Progenitor cell of endocrine pancreas (in vitro differentiated cells): ENCODE measurements around the gene LGR6. TPM values are rescaled to one million over a fixed set of nuclear protein-coding genes. Genes with fewer than 3 reads are reported as not detected.

Experiments used
- DNase-seq: peaks from one replicate; pipeline ENCODE4 v3.0.0; 2021; ENCODE audit warnings: low spot score; ENCODE audit not compliant: unreplicated experiment
- H3K27ac Mint-ChIP-seq: 2 replicates; pipeline ENCODE4 v1.8.0; 2021; ENCODE audit warnings: mild to moderate bottlenecking, moderate library complexity, mixed read lengths
- H3K27me3 Mint-ChIP-seq: 2 replicates; pipeline ENCODE4 v1.8.0; 2021; ENCODE audit warnings: mixed read lengths
- H3K36me3 Mint-ChIP-seq: 2 replicates; pipeline ENCODE4 v1.8.0; 2022; ENCODE audit warnings: mixed read lengths; ENCODE audit not compliant: insufficient read depth
- H3K4me1 Mint-ChIP-seq: 2 replicates; pipeline ENCODE4 v1.8.0; 2021; ENCODE audit warnings: low read depth, mixed read lengths
- H3K4me3 Mint-ChIP-seq: 2 replicates; pipeline ENCODE4 v1.8.0; 2021; ENCODE audit warnings: low read depth, mild to moderate bottlenecking, moderate library complexity, mixed read lengths
- H3K9me3 Mint-ChIP-seq: 2 replicates; pipeline ENCODE4 v1.8.0; 2021; ENCODE audit warnings: low read depth, mixed read lengths
- total RNA-seq: library from RNA; stranded (reverse); gene quantifications from 2 replicates; pipeline ENCODE4 v1.2.1, GENCODE V29; 2021
- TF ChIP-seq, protein P1 (sequence below): fragments of 200-600 bp; sonication (generic); IDR thresholded peaks from one replicate; pipeline ENCODE4 v1.5.0; 2021; ENCODE audit warnings: antibody characterized with exemption, mild to moderate bottlenecking; ENCODE audit not compliant: unreplicated experiment

Gene LGR6
- total RNA-seq, 1 donor from 2014 or later = 0.50 TPM

DNA sequence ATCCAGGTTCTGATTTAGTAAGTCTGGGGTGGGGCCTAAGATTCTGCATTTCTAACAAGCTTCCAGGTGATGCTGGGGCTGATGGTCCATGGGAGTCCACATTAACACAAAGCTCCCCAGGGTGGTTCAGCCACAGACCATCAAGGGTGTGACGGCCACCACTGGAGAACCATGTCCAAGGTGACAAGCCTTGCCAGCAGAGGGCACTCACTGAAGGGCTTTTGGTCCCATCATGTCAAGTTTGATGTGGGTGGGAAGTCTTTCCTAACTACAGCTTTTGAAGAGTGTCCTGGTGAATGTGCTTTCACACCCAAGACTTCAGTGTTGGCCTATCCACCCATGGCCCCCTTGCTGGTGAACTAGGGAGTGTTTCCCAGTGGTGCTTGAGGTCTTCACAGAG, 81.0 kb downstream of the LGR6 start:
- no peak for DNase-seq

DNA sequence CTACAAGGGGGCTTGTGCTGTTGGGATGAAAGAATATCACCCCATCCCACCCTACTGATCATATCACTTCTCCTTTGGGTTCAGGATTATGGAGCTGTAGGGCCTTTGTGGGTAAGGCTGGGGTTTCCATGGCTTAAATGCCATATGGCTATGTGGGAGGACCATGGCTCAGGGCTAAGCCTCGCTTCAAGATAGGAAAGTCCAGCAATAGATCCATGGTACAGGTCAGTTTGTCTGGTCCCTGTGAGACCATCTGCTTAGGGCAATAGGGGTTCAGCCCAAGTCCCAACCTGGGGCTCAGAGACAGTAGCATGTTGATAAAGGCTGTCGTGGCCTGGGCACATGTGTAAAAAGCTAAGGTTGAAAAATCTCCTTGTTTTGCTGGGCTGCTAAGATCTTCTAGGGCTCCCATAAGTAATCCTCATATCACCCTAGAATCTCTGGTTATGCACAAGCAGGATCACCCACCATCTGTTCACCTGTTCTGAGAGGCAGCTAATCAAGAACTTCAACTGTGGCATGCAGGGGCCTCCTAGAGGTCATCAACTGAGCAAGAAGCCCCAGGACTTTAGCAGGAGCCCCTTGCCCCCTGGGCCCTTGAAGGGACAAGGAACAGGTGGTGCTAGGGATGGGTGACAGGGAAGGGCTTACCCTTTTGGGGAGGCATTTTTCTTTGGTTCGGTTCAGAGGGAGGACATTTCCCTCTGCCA, 81.6 kb downstream of the LGR6 start:
- no peak for DNase-seq
- H3K27me3 Mint-ChIP-seq = peaks cover 11% of the 10 kb centered on the region
- H3K4me3 Mint-ChIP-seq = no peak overlapping the region
- peaks cover 1% of the 10 kb centered on the region for H3K4me1 Mint-ChIP-seq
- no peak overlapping the region for H3K27ac Mint-ChIP-seq
- TF ChIP-seq, protein P1, sequence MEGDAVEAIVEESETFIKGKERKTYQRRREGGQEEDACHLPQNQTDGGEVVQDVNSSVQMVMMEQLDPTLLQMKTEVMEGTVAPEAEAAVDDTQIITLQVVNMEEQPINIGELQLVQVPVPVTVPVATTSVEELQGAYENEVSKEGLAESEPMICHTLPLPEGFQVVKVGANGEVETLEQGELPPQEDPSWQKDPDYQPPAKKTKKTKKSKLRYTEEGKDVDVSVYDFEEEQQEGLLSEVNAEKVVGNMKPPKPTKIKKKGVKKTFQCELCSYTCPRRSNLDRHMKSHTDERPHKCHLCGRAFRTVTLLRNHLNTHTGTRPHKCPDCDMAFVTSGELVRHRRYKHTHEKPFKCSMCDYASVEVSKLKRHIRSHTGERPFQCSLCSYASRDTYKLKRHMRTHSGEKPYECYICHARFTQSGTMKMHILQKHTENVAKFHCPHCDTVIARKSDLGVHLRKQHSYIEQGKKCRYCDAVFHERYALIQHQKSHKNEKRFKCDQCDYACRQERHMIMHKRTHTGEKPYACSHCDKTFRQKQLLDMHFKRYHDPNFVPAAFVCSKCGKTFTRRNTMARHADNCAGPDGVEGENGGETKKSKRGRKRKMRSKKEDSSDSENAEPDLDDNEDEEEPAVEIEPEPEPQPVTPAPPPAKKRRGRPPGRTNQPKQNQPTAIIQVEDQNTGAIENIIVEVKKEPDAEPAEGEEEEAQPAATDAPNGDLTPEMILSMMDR = no peak
- H3K36me3 Mint-ChIP-seq = no peaks in the 10 kb centered on the region
- no peaks in the 10 kb centered on the region for H3K9me3 Mint-ChIP-seq

More for the DNA sequence above, 81.0 kb downstream of the LGR6 start:
- Mint-ChIP-seq H3K27ac (no peak overlapping the region), H3K4me1 (no peaks in the 10 kb centered on the region), H3K9me3 (no peaks in the 10 kb centered on the region), H3K36me3 (no peaks in the 10 kb centered on the region), H3K27me3 (peaks cover 5% of the 10 kb centered on the region), H3K4me3 (no peak overlapping the region)
- TF ChIP-seq, protein P1 = no peak

DNA sequence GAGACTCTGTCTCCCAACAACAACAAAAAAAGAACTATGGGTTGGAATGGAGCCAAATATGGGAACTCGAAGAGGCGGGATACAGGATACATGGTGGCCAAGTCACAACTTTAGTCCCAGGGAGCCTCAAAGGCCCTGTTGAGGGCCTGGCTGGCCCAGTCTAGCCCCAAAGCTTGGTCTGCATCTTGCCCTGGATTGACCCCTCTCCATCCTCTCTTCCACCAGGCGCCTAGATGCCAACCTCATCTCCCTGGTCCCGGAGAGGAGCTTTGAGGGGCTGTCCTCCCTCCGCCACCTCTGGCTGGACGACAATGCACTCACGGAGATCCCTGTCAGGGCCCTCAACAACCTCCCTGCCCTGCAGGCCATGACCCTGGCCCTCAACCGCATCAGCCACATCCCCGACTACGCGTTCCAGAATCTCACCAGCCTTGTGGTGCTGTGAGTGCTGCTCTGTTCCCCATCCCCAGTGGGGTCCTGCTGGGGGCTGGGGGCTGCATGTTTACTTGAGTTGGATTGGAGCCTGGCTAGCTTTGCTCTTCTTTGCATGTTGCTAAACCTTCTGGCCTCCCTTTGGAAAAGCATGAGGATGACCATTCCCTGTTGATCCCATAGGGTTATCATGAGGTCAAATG, 82.6 kb downstream of the LGR6 start:
- H3K36me3 Mint-ChIP-seq = no peaks in the 10 kb centered on the region
- no peak overlapping the region for H3K27ac Mint-ChIP-seq
- DNase-seq = no peak
- H3K4me3 Mint-ChIP-seq = no peak overlapping the region
- TF ChIP-seq, protein P1 = no peak
- peaks cover 10% of the 10 kb centered on the region for H3K4me1 Mint-ChIP-seq
- H3K27me3 Mint-ChIP-seq = peaks cover 11% of the 10 kb centered on the region
- no peaks in the 10 kb centered on the region for H3K9me3 Mint-ChIP-seq

DNA sequence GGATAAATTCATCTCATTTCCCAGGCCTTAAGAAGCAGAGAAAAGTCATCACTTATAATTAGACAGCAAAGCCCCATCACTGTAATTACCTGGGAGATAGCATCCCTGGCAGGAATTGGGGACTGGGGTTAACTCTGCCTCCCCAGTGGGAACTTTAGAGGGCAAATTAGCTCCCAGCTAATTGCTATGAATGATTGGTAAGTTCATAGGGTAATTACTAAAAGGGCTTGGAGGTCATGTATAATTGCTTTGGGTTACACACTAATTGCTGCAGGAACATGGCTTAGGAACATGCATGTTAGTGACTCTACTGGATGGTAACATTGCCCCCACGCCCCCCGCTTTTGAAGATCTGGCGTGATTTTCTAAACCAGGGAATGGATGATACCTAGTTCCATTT, 83.3 kb downstream of the LGR6 start:
- Mint-ChIP-seq H3K27me3 (peaks cover 11% of the 10 kb centered on the region), H3K27ac (no peak overlapping the region), H3K36me3 (no peaks in the 10 kb centered on the region), H3K4me1 (peaks cover 11% of the 10 kb centered on the region), H3K9me3 (no peaks in the 10 kb centered on the region), H3K4me3 (no peak overlapping the region)
- DNase-seq = no peak
- TF ChIP-seq, protein P1 = no peak

DNA sequence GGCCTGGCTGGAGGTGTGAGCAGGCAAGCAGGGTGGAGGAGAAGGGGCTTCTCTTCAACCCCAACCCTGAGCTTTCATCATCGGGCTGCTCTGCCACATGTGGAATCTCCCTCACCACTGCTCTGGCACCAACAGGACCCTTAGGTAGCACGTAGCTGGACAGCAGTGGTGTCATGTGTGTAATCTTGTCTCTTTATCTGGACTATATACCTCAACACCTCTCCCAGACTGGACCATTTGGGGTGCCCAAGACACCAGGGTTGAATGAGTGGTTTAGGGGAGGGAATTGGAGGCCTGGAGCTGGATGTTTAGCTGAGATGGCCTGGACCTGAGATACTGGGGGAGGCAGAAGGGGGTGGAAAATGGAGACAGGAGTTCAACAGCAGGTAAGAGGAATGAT, 85.2 kb downstream of the LGR6 start:
- Mint-ChIP-seq H3K27ac (no peak overlapping the region), H3K4me3 (no peak overlapping the region), H3K9me3 (no peaks in the 10 kb centered on the region), H3K27me3 (peaks cover 15% of the 10 kb centered on the region), H3K4me1 (peaks cover 11% of the 10 kb centered on the region), H3K36me3 (no peaks in the 10 kb centered on the region)
- TF ChIP-seq, protein P1 = no peak
- DNase-seq = no peak
